ENCODE measurements around the gene CACNG4. TPM values are rescaled to one million over a fixed set of nuclear protein-coding genes. Genes with fewer than 3 reads are reported as not detected.

CACNG4 gene
- total RNA-seq, 1 experiment from 2014 or later, result 2.4 TPM

- no peak overlapping the region for H3K4me3 ChIP-seq (ENCODE audit: low read length)
- H3K36me3 ChIP-seq (ENCODE audit: low read depth, low read length), result no peaks in the 10 kb centered on the region
- DNase-seq (peak; percentile 28), ATAC-seq (peak; percentile 54; the same call in 1 of the 2 replicates)
- no peak overlapping the region for H3K4me2 ChIP-seq (ENCODE audit: low read length)
- H3K27ac ChIP-seq (ENCODE audit: low read length), result no peak overlapping the region
- H2AFZ ChIP-seq (ENCODE audit: low read length), result no peak overlapping the region
- CTCF ChIA-PET, result no interaction called here
- H3F3A ChIP-seq (ENCODE audit: low read length, unreplicated experiment), result no peaks in the 10 kb centered on the region
- no peaks in the 10 kb centered on the region for H3K79me2 ChIP-seq (ENCODE audit: low read length)
- no peaks in the 10 kb centered on the region for H4K20me1 ChIP-seq (ENCODE audit: low read length)
- intact Hi-C loops (cut with micrococcal nuclease), result no loop called here
- POLR2A ChIA-PET (ENCODE audit: unreplicated experiment), result no interaction called here
- BruUV-seq (replicated peaks), result no TSS peak
- TF ChIP-seq, protein P1, sequence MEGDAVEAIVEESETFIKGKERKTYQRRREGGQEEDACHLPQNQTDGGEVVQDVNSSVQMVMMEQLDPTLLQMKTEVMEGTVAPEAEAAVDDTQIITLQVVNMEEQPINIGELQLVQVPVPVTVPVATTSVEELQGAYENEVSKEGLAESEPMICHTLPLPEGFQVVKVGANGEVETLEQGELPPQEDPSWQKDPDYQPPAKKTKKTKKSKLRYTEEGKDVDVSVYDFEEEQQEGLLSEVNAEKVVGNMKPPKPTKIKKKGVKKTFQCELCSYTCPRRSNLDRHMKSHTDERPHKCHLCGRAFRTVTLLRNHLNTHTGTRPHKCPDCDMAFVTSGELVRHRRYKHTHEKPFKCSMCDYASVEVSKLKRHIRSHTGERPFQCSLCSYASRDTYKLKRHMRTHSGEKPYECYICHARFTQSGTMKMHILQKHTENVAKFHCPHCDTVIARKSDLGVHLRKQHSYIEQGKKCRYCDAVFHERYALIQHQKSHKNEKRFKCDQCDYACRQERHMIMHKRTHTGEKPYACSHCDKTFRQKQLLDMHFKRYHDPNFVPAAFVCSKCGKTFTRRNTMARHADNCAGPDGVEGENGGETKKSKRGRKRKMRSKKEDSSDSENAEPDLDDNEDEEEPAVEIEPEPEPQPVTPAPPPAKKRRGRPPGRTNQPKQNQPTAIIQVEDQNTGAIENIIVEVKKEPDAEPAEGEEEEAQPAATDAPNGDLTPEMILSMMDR (conservative IDR thresholded peaks at IDR 0.05; ENCODE audit: low read depth, low read length), result no peak
- TF ChIP-seq EZH2 (IDR thresholded peaks at IDR 0.05; ENCODE audit: low read length, unreplicated experiment) (no peak), EZH2phosphoT487 (IDR thresholded peaks at IDR 0.05; ENCODE audit: borderline replicate concordance, low read length) (no peak)
- no peaks in the 10 kb centered on the region for H3K9me3 ChIP-seq (ENCODE audit: low read length)
- no peaks in the 10 kb centered on the region for H3K4me1 ChIP-seq (ENCODE audit: insufficient read depth, low read length)
- H3K27me3 ChIP-seq (ENCODE audit: low read length), result peaks cover 15% of the 10 kb centered on the region; the same call in 1 of the 2 replicates
- H3K9ac ChIP-seq (ENCODE audit: low read length), result no peak overlapping the region
- H3K9me2 ChIP-seq (replicated peaks; ENCODE audit: low read length), result no peaks in the 10 kb centered on the region
Measured at GRCh38 chr17:66930933-66931332, 33.6 kb upstream of the CACNG4 start.

- ChIA-PET POLR2A (ENCODE audit: unreplicated experiment) (no interaction called here), CTCF (no interaction called here)
- DNase-seq (no peak), ATAC-seq (no peak)
- TF ChIP-seq, protein P1 (conservative IDR thresholded peaks at IDR 0.05; ENCODE audit: low read depth, low read length), result no peak
- TF ChIP-seq EZH2phosphoT487 (IDR thresholded peaks at IDR 0.05; ENCODE audit: borderline replicate concordance, low read length), result no peak
- TF ChIP-seq EZH2 (IDR thresholded peaks at IDR 0.05; ENCODE audit: low read length, unreplicated experiment), result no peak
- no peaks in the 10 kb centered on the region for H3K36me3 ChIP-seq (ENCODE audit: low read depth, low read length)
- no peaks in the 10 kb centered on the region for H3K9me2 ChIP-seq (replicated peaks; ENCODE audit: low read length)
- H4K20me1 ChIP-seq (ENCODE audit: low read length), result no peaks in the 10 kb centered on the region
- no peak overlapping the region for H3K4me2 ChIP-seq (ENCODE audit: low read length)
- no peak overlapping the region for H3K9ac ChIP-seq (ENCODE audit: low read length)
- H3K9me3 ChIP-seq (ENCODE audit: low read length), result no peaks in the 10 kb centered on the region
- H3K79me2 ChIP-seq (ENCODE audit: low read length), result no peaks in the 10 kb centered on the region
- H3K4me1 ChIP-seq (ENCODE audit: insufficient read depth, low read length), result no peaks in the 10 kb centered on the region
- H3K27me3 ChIP-seq (ENCODE audit: low read length), result peaks cover 3% of the 10 kb centered on the region; the same call in 1 of the 2 replicates
- H3F3A ChIP-seq (ENCODE audit: low read length, unreplicated experiment), result no peaks in the 10 kb centered on the region
- no TSS peak for BruUV-seq (replicated peaks)
- H2AFZ ChIP-seq (ENCODE audit: low read length), result no peak overlapping the region
- no peak overlapping the region for H3K4me3 ChIP-seq (ENCODE audit: low read length)
- intact Hi-C loops (cut with micrococcal nuclease), result no loop called here
- no peak overlapping the region for H3K27ac ChIP-seq (ENCODE audit: low read length)
Measured at GRCh38 chr17:66932311-66932710, 32.2 kb upstream of the CACNG4 start.

GRCh38 chr17:66934040-66934439 lies 30.5 kb upstream of the CACNG4 start:
- Histone ChIP-seq H3K9ac (ENCODE audit: low read length) (no peak overlapping the region), H3K36me3 (ENCODE audit: low read depth, low read length) (no peaks in the 10 kb centered on the region), H3K4me1 (ENCODE audit: insufficient read depth, low read length) (no peaks in the 10 kb centered on the region), H4K20me1 (ENCODE audit: low read length) (no peaks in the 10 kb centered on the region), H3K27ac (ENCODE audit: low read length) (no peak overlapping the region), H3F3A (ENCODE audit: low read length, unreplicated experiment) (no peaks in the 10 kb centered on the region), H2AFZ (ENCODE audit: low read length) (no peak overlapping the region), H3K27me3 (ENCODE audit: low read length) (no peaks in the 10 kb centered on the region), H3K9me2 (replicated peaks; ENCODE audit: low read length) (no peaks in the 10 kb centered on the region), H3K4me3 (ENCODE audit: low read length) (no peak overlapping the region), H3K79me2 (ENCODE audit: low read length) (no peaks in the 10 kb centered on the region), H3K9me3 (ENCODE audit: low read length) (no peaks in the 10 kb centered on the region), H3K4me2 (ENCODE audit: low read length) (no peak overlapping the region)
- DNase-seq, result no peak
- ChIA-PET POLR2A (ENCODE audit: unreplicated experiment) (no interaction called here), CTCF (interaction anchor here (0.6 to 0.7 kb wide), 2 partner anchors 18 to 125 kb away, joined by 3 to 5 read pairs; no protein-coding TSS in a partner anchor)
- intact Hi-C loops (cut with micrococcal nuclease), result no loop called here
- ATAC-seq, result no peak
- BruUV-seq (replicated peaks), result no TSS peak
- TF ChIP-seq EZH2 (IDR thresholded peaks at IDR 0.05; ENCODE audit: low read length, unreplicated experiment) (no peak), EZH2phosphoT487 (IDR thresholded peaks at IDR 0.05; ENCODE audit: borderline replicate concordance, low read length) (no peak)
- TF ChIP-seq, protein P1 (conservative IDR thresholded peaks at IDR 0.05; ENCODE audit: low read depth, low read length), result no peak
